ENCODE data around the gene PAGR1.
"Not testable (repeated sequence)": the region's sequence is repeated elsewhere in the genome, so short reads cannot be mapped to it uniquely, and the experiment has no call there.

The PAGR1 gene

DNA sequence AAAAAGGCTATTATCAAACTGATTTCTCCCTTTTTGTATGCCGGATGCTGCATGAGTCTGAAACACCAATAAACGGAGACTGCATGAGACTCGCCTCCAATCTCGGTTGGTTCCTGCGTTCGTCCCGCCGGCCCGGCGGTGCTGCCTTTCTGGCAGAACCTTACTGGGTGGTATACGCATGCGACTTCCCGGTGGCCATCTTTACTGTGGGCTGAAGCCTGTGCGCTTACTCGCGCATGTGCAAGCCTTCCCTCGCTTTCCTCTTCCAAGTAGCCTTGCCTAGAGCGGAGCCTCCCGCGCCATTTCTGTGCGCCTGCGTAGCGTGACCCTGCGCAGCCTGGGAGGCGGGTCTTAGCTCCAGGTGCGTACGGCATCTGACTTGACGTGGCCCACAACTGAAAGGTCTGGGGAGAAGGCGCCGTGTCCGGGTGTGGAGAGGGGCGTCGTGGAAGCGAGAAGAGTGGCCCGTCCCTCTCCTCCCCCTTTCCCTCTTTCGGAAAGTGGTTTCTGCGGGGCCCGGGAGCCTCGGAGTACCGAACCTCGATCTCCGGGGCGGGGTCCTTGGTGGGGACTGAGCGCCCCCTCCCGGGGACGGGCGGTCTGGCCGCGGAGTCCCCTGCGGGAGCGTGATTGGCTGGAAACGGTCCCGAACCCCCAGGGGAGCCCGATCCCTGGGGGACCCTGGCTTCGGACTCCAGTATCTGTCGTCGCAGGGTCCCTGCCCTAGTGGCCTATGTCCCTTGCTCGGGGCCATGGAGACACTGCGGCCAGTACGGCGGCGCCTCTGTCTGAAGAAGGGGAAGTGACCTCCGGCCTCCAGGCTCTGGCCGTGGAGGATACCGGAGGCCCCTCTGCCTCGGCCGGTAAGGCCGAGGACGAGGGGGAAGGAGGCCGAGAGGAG, at the start of gene PAGR1:
Gene PAGR1 (plus strand): TSS at position 360 of the 901 bp plus-strand sequence. CDS start 374 bp downstream, at position 734.
- no peaks in the 10 kb centered on the region for H3K9me3 ChIP-seq (ENCODE audit: control insufficient read depth in 2 of 2, low read length in 2 of 2)
- peaks cover 2 to 7% of the 10 kb centered on the region in 2 donors for H3K36me3 ChIP-seq (ENCODE audit: control insufficient read depth in 2 of 2, insufficient read depth in 2 of 2, low read length in 2 of 2)
- H3K27ac ChIP-seq (ENCODE audit: low read length) = peak within 1 kb of the TSS; percentile 92
- peaks cover 68% of the 10 kb centered on the region for H3K4me1 ChIP-seq (ENCODE audit: control insufficient read depth, insufficient read depth, low read length)
- H3K27me3 ChIP-seq (ENCODE audit: control insufficient read depth in 1 of 2, insufficient read depth in 2 of 2, low read length in 2 of 2) = no peaks in the 10 kb centered on the region
- H3K4me3 ChIP-seq (ENCODE audit: low read length in 2 of 2) = peak within 1 kb of the TSS; percentile 76 to 88
- peak within 1 kb of the TSS; percentile 76 to 80 for H3K9ac ChIP-seq (ENCODE audit: low read length in 2 of 2)

DNA sequence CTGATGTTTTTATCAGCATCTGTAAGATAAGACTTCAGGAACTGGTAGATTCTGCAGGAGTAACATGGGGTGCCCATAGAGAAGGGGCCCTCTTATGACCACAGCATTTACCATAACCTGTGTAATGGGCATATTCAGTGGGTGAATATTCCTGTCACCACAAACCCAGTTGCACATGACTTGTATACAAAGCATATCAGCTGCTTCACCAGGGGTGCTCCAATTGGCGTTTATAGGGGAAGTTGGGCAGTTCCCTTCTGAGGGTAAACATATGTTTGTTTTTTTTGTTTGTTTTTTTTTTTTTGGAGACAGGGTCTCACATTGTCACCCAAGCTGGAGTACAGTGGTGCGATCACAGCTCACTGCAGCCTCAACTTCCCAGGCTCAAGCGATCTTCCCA, 49.4 kb upstream of the PAGR1 start:
- no peak overlapping the region for H3K4me3 ChIP-seq (ENCODE audit: low read length in 2 of 2)
- H3K27ac ChIP-seq (ENCODE audit: low read length) = no peak overlapping the region
- no peak overlapping the region for H3K9ac ChIP-seq (ENCODE audit: low read length in 2 of 2)
- H3K36me3 ChIP-seq (ENCODE audit: control insufficient read depth in 2 of 2, insufficient read depth in 2 of 2, low read length in 2 of 2) = no peaks in the 10 kb centered on the region
- no peaks in the 10 kb centered on the region for H3K4me1 ChIP-seq (ENCODE audit: control insufficient read depth, insufficient read depth, low read length)
- H3K27me3 ChIP-seq (ENCODE audit: control insufficient read depth in 1 of 2, insufficient read depth in 2 of 2, low read length in 2 of 2) = peaks cover 0 to 2% of the 10 kb centered on the region in 2 donors
- H3K9me3 ChIP-seq (ENCODE audit: control insufficient read depth in 2 of 2, low read length in 2 of 2) = no peaks in the 10 kb centered on the region

DNA sequence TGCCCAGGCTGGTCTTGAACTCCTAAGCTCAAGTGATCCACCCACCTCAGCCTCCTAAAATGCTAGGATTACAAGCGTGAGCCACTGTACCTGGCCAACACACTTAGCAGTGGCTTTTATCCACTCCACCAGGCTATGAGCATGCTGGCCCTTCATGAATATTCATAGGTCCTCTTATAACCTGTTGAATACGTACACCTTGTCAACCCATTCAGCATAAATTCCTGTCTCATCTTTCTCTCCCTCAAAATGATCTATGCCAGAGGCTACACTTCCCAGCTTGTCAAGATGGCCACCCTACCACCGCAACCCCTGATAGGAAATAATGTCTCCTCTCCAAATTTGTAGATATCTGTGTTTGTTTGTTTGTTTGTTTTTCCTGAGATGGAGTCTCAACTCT, 48.9 kb upstream of the PAGR1 start:
- Histone ChIP-seq H3K9ac (ENCODE audit: low read length in 2 of 2) (no peak overlapping the region), H3K4me1 (ENCODE audit: control insufficient read depth, insufficient read depth, low read length) (no peaks in the 10 kb centered on the region)

DNA sequence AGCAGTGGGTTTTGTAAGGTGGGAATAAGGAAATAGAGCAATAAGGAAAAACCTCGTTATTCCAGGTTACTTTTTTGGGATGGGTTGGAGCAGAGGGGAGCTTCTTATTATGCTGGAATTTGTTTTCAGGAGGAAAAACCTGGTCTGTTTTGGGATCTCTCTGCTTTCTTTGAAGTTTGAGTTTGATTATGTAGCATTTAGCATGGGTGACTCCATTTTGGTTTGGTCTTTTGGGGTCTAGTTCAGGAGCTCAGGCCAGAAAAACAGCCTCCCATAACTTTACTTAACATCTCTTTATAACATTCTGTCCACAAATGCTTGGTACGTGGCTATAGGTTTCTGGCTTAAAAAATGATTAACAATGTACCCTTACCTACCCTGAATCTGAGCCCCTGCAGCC, 46.4 kb upstream of the PAGR1 start:
- Histone ChIP-seq H3K4me3 (ENCODE audit: low read length in 2 of 2) (no peak overlapping the region), H3K36me3 (ENCODE audit: control insufficient read depth in 2 of 2, insufficient read depth in 2 of 2, low read length in 2 of 2) (no peaks in the 10 kb centered on the region), H3K9ac (ENCODE audit: low read length in 2 of 2) (no peak overlapping the region), H3K27me3 (ENCODE audit: control insufficient read depth in 1 of 2, insufficient read depth in 2 of 2, low read length in 2 of 2) (peaks cover 0 to 2% of the 10 kb centered on the region in 2 donors), H3K4me1 (ENCODE audit: control insufficient read depth, insufficient read depth, low read length) (no peaks in the 10 kb centered on the region), H3K27ac (ENCODE audit: low read length) (no peak overlapping the region), H3K9me3 (ENCODE audit: control insufficient read depth in 2 of 2, low read length in 2 of 2) (no peaks in the 10 kb centered on the region)

More for the DNA sequence above, 48.9 kb upstream of the PAGR1 start:
- Histone ChIP-seq H3K36me3 (ENCODE audit: control insufficient read depth in 2 of 2, insufficient read depth in 2 of 2, low read length in 2 of 2) (no peaks in the 10 kb centered on the region), H3K4me3 (ENCODE audit: low read length in 2 of 2) (no peak overlapping the region), H3K9me3 (ENCODE audit: control insufficient read depth in 2 of 2, low read length in 2 of 2) (no peaks in the 10 kb centered on the region), H3K27ac (ENCODE audit: low read length) (no peak overlapping the region), H3K27me3 (ENCODE audit: control insufficient read depth in 1 of 2, insufficient read depth in 2 of 2, low read length in 2 of 2) (peaks cover 2% of the 10 kb centered on the region in 2 donors)

DNA sequence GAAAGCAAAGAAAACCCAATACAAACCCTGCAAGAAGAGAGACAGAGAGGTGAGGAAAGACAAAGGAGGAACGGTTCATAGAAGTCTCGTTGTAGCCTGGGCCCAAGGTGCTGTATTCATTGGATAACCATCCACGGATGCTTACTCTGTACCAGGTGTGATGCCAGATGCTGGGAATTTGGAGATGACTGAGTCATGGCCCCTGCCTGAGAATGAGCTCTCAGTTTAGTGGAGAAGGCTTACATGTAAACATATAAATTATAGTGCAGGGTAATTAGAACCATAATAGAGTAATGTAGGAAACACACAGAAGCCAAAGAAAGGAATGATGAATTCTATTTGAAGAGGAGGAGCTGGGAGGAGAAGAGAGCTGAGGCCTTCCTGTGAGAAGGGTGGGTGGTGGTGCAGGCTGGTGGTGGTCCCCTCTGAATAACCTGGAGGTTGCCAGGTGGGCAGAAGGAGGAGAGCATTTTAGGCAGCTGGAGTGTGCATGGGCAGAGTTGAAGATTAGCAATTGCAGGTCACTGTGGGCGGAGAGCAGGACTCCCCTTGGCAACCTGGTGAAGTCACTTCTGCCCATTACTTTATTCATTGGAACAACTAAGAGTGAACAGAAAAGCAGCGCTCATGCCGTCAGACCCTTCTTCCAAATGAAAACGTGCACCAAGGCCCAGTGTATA, 45.6 kb upstream of the PAGR1 start:
- no peak overlapping the region for H3K27ac ChIP-seq (ENCODE audit: low read length)
- H3K9me3 ChIP-seq (ENCODE audit: control insufficient read depth in 2 of 2, low read length in 2 of 2) = no peaks in the 10 kb centered on the region
- no peaks in the 10 kb centered on the region for H3K4me1 ChIP-seq (ENCODE audit: control insufficient read depth, insufficient read depth, low read length)
- no peaks in the 10 kb centered on the region for H3K36me3 ChIP-seq (ENCODE audit: control insufficient read depth in 2 of 2, insufficient read depth in 2 of 2, low read length in 2 of 2)
- H3K4me3 ChIP-seq (ENCODE audit: low read length in 2 of 2) = no peak overlapping the region
- no peak overlapping the region for H3K9ac ChIP-seq (ENCODE audit: low read length in 2 of 2)
- peaks cover 0 to 2% of the 10 kb centered on the region in 2 donors for H3K27me3 ChIP-seq (ENCODE audit: control insufficient read depth in 1 of 2, insufficient read depth in 2 of 2, low read length in 2 of 2)

DNA sequence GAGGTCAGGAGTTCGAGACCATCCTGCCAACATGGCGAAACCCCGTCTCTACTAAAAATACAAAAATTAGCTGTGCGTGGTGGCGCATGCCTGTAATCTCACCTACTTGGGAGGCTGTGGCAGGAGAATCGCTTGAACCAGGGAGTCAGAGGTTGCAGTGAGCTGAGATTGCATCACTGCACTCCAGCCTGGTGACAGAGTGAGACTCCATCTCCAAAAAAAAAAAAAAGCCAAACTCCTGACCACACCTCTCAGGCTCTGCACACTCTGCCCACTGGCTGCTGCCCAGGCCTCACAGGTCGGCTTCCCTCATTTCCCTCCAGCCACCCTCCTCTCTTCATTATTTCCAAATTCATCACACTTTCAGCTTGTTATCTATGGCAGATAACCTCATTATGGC, 43.6 kb upstream of the PAGR1 start:
- H3K9me3 ChIP-seq (ENCODE audit: control insufficient read depth in 2 of 2, low read length in 2 of 2); H3K27me3 ChIP-seq (ENCODE audit: control insufficient read depth in 1 of 2, insufficient read depth in 2 of 2, low read length in 2 of 2); H3K4me1 ChIP-seq (ENCODE audit: control insufficient read depth, insufficient read depth, low read length); H3K4me3 ChIP-seq (ENCODE audit: low read length in 2 of 2); H3K27ac ChIP-seq (ENCODE audit: low read length); H3K9ac ChIP-seq (ENCODE audit: low read length in 2 of 2); H3K36me3 ChIP-seq (ENCODE audit: control insufficient read depth in 2 of 2, insufficient read depth in 2 of 2, low read length in 2 of 2): not testable (repeated sequence)

DNA sequence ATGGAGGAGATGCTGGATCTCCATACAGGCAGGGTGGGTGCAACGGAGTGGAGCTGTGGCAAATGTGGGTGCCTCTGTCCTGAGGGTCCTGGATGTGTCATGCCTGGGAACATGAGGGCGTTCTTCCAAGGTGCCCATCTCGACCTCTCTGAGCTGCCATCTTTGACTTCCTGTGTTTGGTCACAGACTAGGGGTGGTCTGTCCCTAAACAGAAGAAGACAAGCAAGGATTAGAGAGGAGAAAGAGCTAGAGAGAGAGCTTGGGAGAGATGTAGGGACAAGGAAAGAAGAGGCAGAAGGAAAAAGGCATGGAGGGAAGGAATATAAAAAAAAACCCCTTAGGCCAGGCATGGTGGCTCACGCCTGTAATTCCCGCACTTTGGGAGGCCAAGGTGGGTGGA, 41.2 kb upstream of the PAGR1 start:
- H3K27me3 ChIP-seq (ENCODE audit: control insufficient read depth in 1 of 2, insufficient read depth in 2 of 2, low read length in 2 of 2) = peaks cover 0 to 7% of the 10 kb centered on the region in 2 donors
- H3K9me3 ChIP-seq (ENCODE audit: control insufficient read depth in 2 of 2, low read length in 2 of 2) = no peaks in the 10 kb centered on the region
- no peaks in the 10 kb centered on the region for H3K4me1 ChIP-seq (ENCODE audit: control insufficient read depth, insufficient read depth, low read length)
- no peak overlapping the region for H3K4me3 ChIP-seq (ENCODE audit: low read length in 2 of 2)
- H3K27ac ChIP-seq (ENCODE audit: low read length) = no peak overlapping the region
- no peaks in the 10 kb centered on the region for H3K36me3 ChIP-seq (ENCODE audit: control insufficient read depth in 2 of 2, insufficient read depth in 2 of 2, low read length in 2 of 2)
- H3K9ac ChIP-seq (ENCODE audit: low read length in 2 of 2) = no peak overlapping the region

DNA sequence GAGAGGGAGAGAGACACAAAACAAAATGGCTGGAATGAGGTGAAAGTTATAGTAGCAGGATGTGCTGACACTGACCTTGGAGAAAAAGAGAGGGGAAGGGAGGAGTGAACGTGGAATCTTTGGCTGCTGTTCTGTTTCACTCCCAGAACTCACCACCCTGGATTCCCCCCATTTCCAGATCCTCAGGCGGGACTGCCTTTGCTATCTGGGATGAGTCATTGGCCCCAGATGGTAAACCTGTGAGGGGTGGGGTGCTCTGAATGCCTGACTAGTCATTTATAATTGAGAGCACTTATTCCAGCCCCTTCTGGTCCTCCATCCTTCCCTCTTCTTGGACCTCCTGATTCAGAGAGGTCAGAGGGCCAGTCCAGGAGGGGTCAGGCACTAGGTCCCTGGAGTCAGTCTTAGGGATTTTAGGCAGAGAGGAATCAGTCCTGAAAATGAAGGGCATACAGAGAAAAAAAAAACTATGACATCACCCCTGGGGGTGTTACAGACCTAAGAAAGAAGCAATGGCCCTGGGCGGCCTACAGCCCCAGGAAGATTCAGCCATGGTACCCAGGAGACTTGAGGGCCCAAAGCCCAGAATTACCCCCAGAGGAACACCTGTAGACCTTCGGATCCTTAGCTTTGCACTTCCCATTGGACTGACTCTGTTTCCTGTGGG, 40.1 kb upstream of the PAGR1 start:
- Histone ChIP-seq H3K4me1 (ENCODE audit: control insufficient read depth, insufficient read depth, low read length) (no peaks in the 10 kb centered on the region), H3K9ac (ENCODE audit: low read length in 2 of 2) (no peak overlapping the region), H3K9me3 (ENCODE audit: control insufficient read depth in 2 of 2, low read length in 2 of 2) (no peaks in the 10 kb centered on the region), H3K27me3 (ENCODE audit: control insufficient read depth in 1 of 2, insufficient read depth in 2 of 2, low read length in 2 of 2) (peaks cover 3 to 7% of the 10 kb centered on the region in 2 donors), H3K27ac (ENCODE audit: low read length) (no peak overlapping the region), H3K36me3 (ENCODE audit: control insufficient read depth in 2 of 2, insufficient read depth in 2 of 2, low read length in 2 of 2) (no peaks in the 10 kb centered on the region), H3K4me3 (ENCODE audit: low read length in 2 of 2) (no peak overlapping the region)

DNA sequence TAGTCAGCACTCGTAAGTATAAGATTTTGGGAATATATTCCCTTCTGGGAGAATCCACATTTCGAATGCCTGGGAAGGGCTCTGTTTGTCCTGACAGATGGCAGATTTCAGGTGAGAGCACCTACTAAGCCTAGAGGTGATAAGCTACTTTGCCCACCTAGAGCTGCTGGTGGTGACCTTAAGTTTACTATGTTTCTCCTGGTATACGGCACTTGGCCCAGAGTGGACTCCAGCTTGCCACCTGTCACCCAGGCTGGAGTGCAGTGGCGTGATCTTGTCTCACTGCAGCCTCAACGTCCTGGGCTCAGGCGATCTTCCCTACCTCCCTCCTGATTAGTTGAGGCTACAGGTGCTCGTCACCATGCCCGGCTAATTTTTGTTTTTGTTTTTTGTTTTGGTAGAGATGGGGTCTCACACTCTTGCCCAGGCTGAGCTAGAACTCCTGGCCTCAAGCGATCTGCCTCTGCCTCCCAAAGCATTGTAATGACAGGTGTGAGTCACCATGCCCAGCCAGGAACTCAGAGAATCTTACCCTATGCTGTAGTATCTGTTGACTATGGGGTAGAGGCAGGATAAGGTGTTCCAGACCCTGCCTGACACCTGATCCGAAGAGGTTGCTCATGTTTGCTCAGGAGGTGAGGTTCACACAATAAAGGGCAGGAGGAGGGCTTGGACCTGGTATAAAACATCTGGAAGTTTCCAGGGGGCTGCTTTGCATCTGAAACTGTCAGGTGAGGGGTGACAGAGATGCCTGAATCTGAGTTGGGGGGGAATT, 38.2 kb upstream of the PAGR1 start, which contains the start of gene ZG16:
Gene ZG16 (plus strand): TSS at position 681 of the 775 bp plus-strand sequence. CDS start 1,011 bp downstream, outside the sequence.
- Histone ChIP-seq H3K4me3 (ENCODE audit: low read length in 2 of 2) (no peak within 1 kb of the TSS), H3K36me3 (ENCODE audit: control insufficient read depth in 2 of 2, insufficient read depth in 2 of 2, low read length in 2 of 2) (no peaks in the 10 kb centered on the region), H3K4me1 (ENCODE audit: control insufficient read depth, insufficient read depth, low read length) (no peaks in the 10 kb centered on the region), H3K9ac (ENCODE audit: low read length in 2 of 2) (no peak within 1 kb of the TSS), H3K9me3 (ENCODE audit: control insufficient read depth in 2 of 2, low read length in 2 of 2) (no peaks in the 10 kb centered on the region), H3K27ac (ENCODE audit: low read length) (no peak within 1 kb of the TSS), H3K27me3 (ENCODE audit: control insufficient read depth in 1 of 2, insufficient read depth in 2 of 2, low read length in 2 of 2) (peaks cover 3 to 4% of the 10 kb centered on the region in 2 donors)

DNA sequence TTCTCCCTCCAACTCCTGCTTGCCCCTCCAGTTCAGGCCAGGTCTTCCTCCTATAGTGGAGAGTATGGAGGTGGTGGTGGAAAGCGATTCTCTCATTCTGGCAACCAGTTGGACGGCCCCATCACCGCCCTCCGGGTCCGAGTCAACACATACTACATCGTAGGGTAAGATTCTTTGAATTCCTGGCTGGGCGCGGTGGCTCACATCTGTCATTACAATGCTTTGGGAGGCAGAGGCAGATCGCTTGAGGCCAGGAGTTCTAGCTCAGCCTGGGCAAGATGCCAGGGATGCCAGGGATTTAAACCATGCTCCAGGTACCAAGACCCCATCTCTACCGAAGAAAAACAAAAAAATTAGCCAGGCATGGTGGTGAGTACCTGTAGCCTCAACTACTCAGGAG, 36.5 kb upstream of the PAGR1 start:
- Histone ChIP-seq H3K9me3 (ENCODE audit: control insufficient read depth in 2 of 2, low read length in 2 of 2) (no peaks in the 10 kb centered on the region), H3K9ac (ENCODE audit: low read length in 2 of 2) (no peak overlapping the region), H3K4me1 (ENCODE audit: control insufficient read depth, insufficient read depth, low read length) (no peaks in the 10 kb centered on the region), H3K27me3 (ENCODE audit: control insufficient read depth in 1 of 2, insufficient read depth in 2 of 2, low read length in 2 of 2) (peaks cover 3 to 4% of the 10 kb centered on the region in 2 donors), H3K36me3 (ENCODE audit: control insufficient read depth in 2 of 2, insufficient read depth in 2 of 2, low read length in 2 of 2) (no peaks in the 10 kb centered on the region), H3K4me3 (ENCODE audit: low read length in 2 of 2) (no peak overlapping the region), H3K27ac (ENCODE audit: low read length) (no peak overlapping the region)

All from stomach smooth muscle (tissue), 2 donors.